Activated CD4-positive, alpha-beta T cell treated with anti-CD3 and anti-CD28 coated beads for 36 hours (primary cell): Measurements from ENCODE around the gene CAMK2D. TPM values are rescaled to one million over a fixed set of nuclear protein-coding genes. Genes with fewer than 3 reads are reported as not detected.
A peak's percentile ranks its signal among the peaks of the same experiment; 100 is the strongest.

Experiments used
- ATAC-seq: fragments of 200-7000 bp; cut with Tn5 transposase; one replicate; pipeline ENCODE4 v1.10.0; 2021; ENCODE audit warnings: mild to moderate bottlenecking, moderate library complexity
- CTCF ChIA-PET: fragments of 350-600 bp; sonication (Branson Sonifier 250); formaldehyde crosslinking; loops from one replicate; lab custom pipeline; 2021; ENCODE audit warnings: antibody characterized with exemption; lab: Charles Lee
- POLR2A ChIA-PET: fragments of 350-600 bp; sonication (Branson Sonifier 250); formaldehyde crosslinking; loops from one replicate; lab custom pipeline; 2021; ENCODE audit warnings: antibody characterized with exemption, inconsistent platforms; lab: Charles Lee
- DNase-seq: peaks from one replicate; pipeline ENCODE4 v3.0.0-alpha.2; 2020
- H3K27ac Mint-ChIP-seq: one replicate; pipeline ENCODE4 v1.8.0; 2021; ENCODE audit warnings: mixed read lengths
- H3K27me3 Mint-ChIP-seq: one replicate; pipeline ENCODE4 v1.8.0; 2021; ENCODE audit warnings: mixed read lengths
- H3K36me3 Mint-ChIP-seq: one replicate; pipeline ENCODE4 v1.8.0; 2021; ENCODE audit warnings: low read depth, mixed read lengths
- H3K4me1 Mint-ChIP-seq: one replicate; pipeline ENCODE4 v1.8.0; 2021; ENCODE audit warnings: mixed read lengths
- H3K4me3 Mint-ChIP-seq: one replicate; pipeline ENCODE4 v1.8.0; 2021; ENCODE audit warnings: mild to moderate bottlenecking, moderate library complexity, mixed read lengths
- H3K9me3 Mint-ChIP-seq: one replicate; pipeline ENCODE4 v1.8.0; 2021; ENCODE audit warnings: low read depth, mixed read lengths
- intact Hi-C, 2 experiments: fragments of 100-400 bp; cut with DNase I in 1 of 2; cut with micrococcal nuclease in 1 of 2; formaldehyde crosslinking; loops; one replicate each; pipeline versions ENCODE4 v1.14.2 to v1.15.1; 2022 to 2024; cut with DNase I, micrococcal nuclease
- total RNA-seq, 2 experiments: library from RNA; stranded (reverse); gene quantifications; one replicate each; pipeline ENCODE4 v1.2.3, GENCODE V29; 2021

The CAMK2D gene
- total RNA-seq, 2 experiments from 2014 or later = 70.3 to 71.3 TPM

GRCh38 chr4:113633467-113633866 is 128.1 kb downstream of the CAMK2D start:
- DNase-seq (no peak), ATAC-seq (no peak)
- peaks cover 44% of the 10 kb centered on the region for H3K4me1 Mint-ChIP-seq
- no peaks in the 10 kb centered on the region for H3K9me3 Mint-ChIP-seq
- intact Hi-C loops = loop anchor here in 1 of 2 experiments (10.0 kb wide), 1 partner anchor 89 kb away; no protein-coding TSS in a partner anchor
- no peak overlapping the region for H3K4me3 Mint-ChIP-seq
- H3K27me3 Mint-ChIP-seq = no peaks in the 10 kb centered on the region
- H3K27ac Mint-ChIP-seq = no peak overlapping the region
- H3K36me3 Mint-ChIP-seq = peaks cover 19% of the 10 kb centered on the region
- ChIA-PET CTCF (interaction anchor here (0.7 kb wide), 1 partner anchor 11 kb away, joined by 4 read pairs; no protein-coding TSS in a partner anchor), POLR2A (no interaction called here)

GRCh38 chr4:113628711-113629110 is 132.8 kb downstream of the CAMK2D start:
- Mint-ChIP-seq H3K9me3 (no peaks in the 10 kb centered on the region), H3K27ac (no peak overlapping the region), H3K4me3 (no peak overlapping the region), H3K4me1 (peaks cover 44% of the 10 kb centered on the region), H3K36me3 (peaks cover 33% of the 10 kb centered on the region), H3K27me3 (no peaks in the 10 kb centered on the region)
- intact Hi-C loops = no loop called here
- POLR2A ChIA-PET = no interaction called here
- ATAC-seq = no peak
- no peak for DNase-seq
- CTCF ChIA-PET = interaction anchor here (0.6 to 1.0 kb wide), 2 partner anchors 15 to 40 kb away, joined by 3 read pairs; no protein-coding TSS in a partner anchor

- H3K36me3 Mint-ChIP-seq = peaks cover 33% of the 10 kb centered on the region
- CTCF ChIA-PET = interaction anchor here (0.6 kb wide), 1 partner anchor 10 kb away, joined by 3 read pairs; no protein-coding TSS in a partner anchor
- H3K27me3 Mint-ChIP-seq = no peaks in the 10 kb centered on the region
- H3K9me3 Mint-ChIP-seq = no peaks in the 10 kb centered on the region
- no peak overlapping the region for H3K27ac Mint-ChIP-seq
- POLR2A ChIA-PET = interaction anchor here (0.6 kb wide), 1 partner anchor 131 kb away, joined by 3 read pairs; no protein-coding TSS in a partner anchor
- intact Hi-C loops = no loop called here
- ATAC-seq (no peak), DNase-seq (no peak)
- H3K4me1 Mint-ChIP-seq = peaks cover 44% of the 10 kb centered on the region
- no peak overlapping the region for H3K4me3 Mint-ChIP-seq
These were observed 134.2 kb downstream of the CAMK2D start for GRCh38 chr4:113627321-113627720.

- Mint-ChIP-seq H3K27me3 (no peaks in the 10 kb centered on the region), H3K4me1 (peaks cover 45% of the 10 kb centered on the region), H3K4me3 (no peak overlapping the region), H3K9me3 (no peaks in the 10 kb centered on the region), H3K27ac (peak overlapping the region; percentile 61), H3K36me3 (peaks cover 33% of the 10 kb centered on the region)
- ChIA-PET CTCF (interaction anchor here (0.9 kb wide), 1 partner anchor 10 kb away, joined by 3 read pairs; no protein-coding TSS in a partner anchor), POLR2A (no interaction called here)
- DNase-seq (peak; percentile 32), ATAC-seq (peak; percentile 91)
- intact Hi-C loops = no loop called here
These were observed 135.6 kb downstream of the CAMK2D start for GRCh38 chr4:113625902-113626301.

GRCh38 chr4:113623274-113623894 is 138.2 kb downstream of the CAMK2D start:
- H3K27me3 Mint-ChIP-seq = no peaks in the 10 kb centered on the region
- ATAC-seq = no peak
- H3K36me3 Mint-ChIP-seq = peaks cover 30% of the 10 kb centered on the region

GRCh38 chr4:113621633-113622032 is 139.9 kb downstream of the CAMK2D start:
- no peaks in the 10 kb centered on the region for H3K27me3 Mint-ChIP-seq
- no peak for ATAC-seq
- ChIA-PET POLR2A (no interaction called here), CTCF (no interaction called here)
- peaks cover 28% of the 10 kb centered on the region for H3K36me3 Mint-ChIP-seq
- H3K4me1 Mint-ChIP-seq = peaks cover 29% of the 10 kb centered on the region
- H3K9me3 Mint-ChIP-seq = no peaks in the 10 kb centered on the region
- intact Hi-C loops = no loop called here
- H3K27ac Mint-ChIP-seq = no peak overlapping the region
- no peak overlapping the region for H3K4me3 Mint-ChIP-seq
- DNase-seq = no peak

More at GRCh38 chr4:113623274-113623894, 138.2 kb downstream of the CAMK2D start:
- intact Hi-C loops = no loop called here
- H3K27ac Mint-ChIP-seq = no peak overlapping the region
- H3K9me3 Mint-ChIP-seq = no peaks in the 10 kb centered on the region
- no peak overlapping the region for H3K4me3 Mint-ChIP-seq
- ChIA-PET CTCF (interaction anchor here (0.6 kb wide), 1 partner anchor 447 kb away, joined by 3 read pairs; no protein-coding TSS in a partner anchor), POLR2A (no interaction called here)
- no peak for DNase-seq
- H3K4me1 Mint-ChIP-seq = peaks cover 32% of the 10 kb centered on the region

GRCh38 chr4:113620032-113620431 is 141.5 kb downstream of the CAMK2D start:
- ATAC-seq (no peak), DNase-seq (no peak)
- POLR2A ChIA-PET = no interaction called here
- Mint-ChIP-seq H3K4me1 (peaks cover 21% of the 10 kb centered on the region), H3K27me3 (no peaks in the 10 kb centered on the region), H3K4me3 (no peak overlapping the region), H3K36me3 (peaks cover 15% of the 10 kb centered on the region), H3K27ac (no peak overlapping the region), H3K9me3 (no peaks in the 10 kb centered on the region)
- intact Hi-C loops = no loop called here
- CTCF ChIA-PET = no interaction called here

GRCh38 chr4:113619526-113619925 is 142.0 kb downstream of the CAMK2D start:
- H3K9me3 Mint-ChIP-seq = no peaks in the 10 kb centered on the region
- ChIA-PET CTCF (no interaction called here), POLR2A (no interaction called here)
- ATAC-seq (no peak), DNase-seq (no peak)
- H3K27me3 Mint-ChIP-seq = no peaks in the 10 kb centered on the region
- H3K36me3 Mint-ChIP-seq = peaks cover 10% of the 10 kb centered on the region
- H3K4me3 Mint-ChIP-seq = no peak overlapping the region
- intact Hi-C loops = no loop called here
- no peak overlapping the region for H3K27ac Mint-ChIP-seq
- H3K4me1 Mint-ChIP-seq = peaks cover 19% of the 10 kb centered on the region

GRCh38 chr4:113618205-113618604 is 143.3 kb downstream of the CAMK2D start:
- ChIA-PET POLR2A (no interaction called here), CTCF (no interaction called here)
- peaks cover 26% of the 10 kb centered on the region for H3K4me1 Mint-ChIP-seq
- DNase-seq (no peak), ATAC-seq (no peak)
- no peak overlapping the region for H3K4me3 Mint-ChIP-seq
- intact Hi-C loops = no loop called here
- H3K9me3 Mint-ChIP-seq = no peaks in the 10 kb centered on the region
- peaks cover 10% of the 10 kb centered on the region for H3K36me3 Mint-ChIP-seq
- H3K27ac Mint-ChIP-seq = no peak overlapping the region
- H3K27me3 Mint-ChIP-seq = no peaks in the 10 kb centered on the region

- CTCF ChIA-PET = interaction anchor here (0.7 kb wide), 2 partner anchors 10 to 20 kb away, joined by 3 read pairs; no protein-coding TSS in a partner anchor
These were observed 144.3 kb downstream of the CAMK2D start for GRCh38 chr4:113617195-113617594.

GRCh38 chr4:113616443-113616842 is 145.1 kb downstream of the CAMK2D start:
- peaks cover 21% of the 10 kb centered on the region for H3K4me1 Mint-ChIP-seq
- H3K4me3 Mint-ChIP-seq = no peak overlapping the region
- CTCF ChIA-PET = no interaction called here
- no peaks in the 10 kb centered on the region for H3K27me3 Mint-ChIP-seq
- intact Hi-C loops = no loop called here
- no peak for ATAC-seq
- POLR2A ChIA-PET = no interaction called here
- peaks cover 7% of the 10 kb centered on the region for H3K36me3 Mint-ChIP-seq
- no peaks in the 10 kb centered on the region for H3K9me3 Mint-ChIP-seq
- no peak for DNase-seq
- no peak overlapping the region for H3K27ac Mint-ChIP-seq

More at GRCh38 chr4:113617195-113617594, 144.3 kb downstream of the CAMK2D start:
- Mint-ChIP-seq H3K27ac (no peak overlapping the region), H3K27me3 (no peaks in the 10 kb centered on the region), H3K9me3 (no peaks in the 10 kb centered on the region), H3K4me1 (peaks cover 25% of the 10 kb centered on the region), H3K36me3 (peaks cover 10% of the 10 kb centered on the region), H3K4me3 (no peak overlapping the region)
- POLR2A ChIA-PET = no interaction called here
- intact Hi-C loops = no loop called here
- no peak for ATAC-seq
- no peak for DNase-seq

- DNase-seq = no peak
- ChIA-PET CTCF (no interaction called here), POLR2A (no interaction called here)
- Mint-ChIP-seq H3K4me1 (peaks cover 23% of the 10 kb centered on the region), H3K36me3 (peaks cover 16% of the 10 kb centered on the region), H3K9me3 (no peaks in the 10 kb centered on the region), H3K27ac (no peak overlapping the region), H3K27me3 (no peaks in the 10 kb centered on the region), H3K4me3 (no peak overlapping the region)
- intact Hi-C loops = no loop called here
- no peak for ATAC-seq
These were observed 147.1 kb downstream of the CAMK2D start for GRCh38 chr4:113614414-113614813.
